NCI-H82 treated with DMSO at 0.1 percent for 48 hours (cell line): Measurements from ENCODE around the gene TMEM59L.

ENCODE experiments used
- DNase-seq: peaks from one replicate; lab custom pipeline; 2025; ENCODE audit not compliant: unreplicated experiment; lab: John Stamatoyannopoulos, UW

TMEM59L gene

DNA sequence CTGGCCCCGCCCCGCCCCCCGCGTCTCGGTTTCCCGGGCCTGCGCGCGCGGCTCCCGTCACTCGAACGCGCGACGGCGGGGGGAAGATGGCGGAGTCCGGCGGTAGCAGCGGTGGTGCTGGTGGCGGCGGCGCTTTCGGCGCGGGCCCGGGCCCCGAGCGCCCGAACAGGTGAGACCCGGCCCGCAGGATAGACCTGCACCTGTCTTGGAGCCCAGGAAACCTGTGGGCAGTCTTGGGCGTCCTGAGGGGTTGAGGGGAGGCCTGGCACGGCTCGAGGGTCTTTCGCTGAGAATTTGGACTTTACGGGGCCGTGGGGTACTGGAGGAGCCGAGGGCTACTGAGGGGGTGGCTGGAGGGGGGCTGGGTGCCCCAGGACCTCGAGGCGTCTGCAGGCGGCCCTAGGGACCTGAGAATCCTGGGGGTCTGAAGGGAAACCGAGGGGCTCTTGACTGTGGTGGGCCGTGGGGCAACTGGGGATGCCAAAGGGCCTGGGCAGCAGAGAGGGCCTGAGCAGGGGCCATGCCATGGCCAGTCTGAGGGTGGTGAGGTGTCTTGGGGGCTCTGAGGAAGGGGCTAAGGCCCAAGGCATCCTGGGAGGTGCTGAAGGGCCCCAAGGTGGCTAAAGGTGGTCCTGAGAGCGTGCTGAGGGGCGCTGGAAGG lies 24.4 kb downstream of the TMEM59L start, which contains the start of gene KLHL26:
Gene KLHL26, plus strand, starts transcription at position 60 of the 661 bp plus-strand sequence. Its CDS starts 27 bp downstream, at position 87.
- no peak for DNase-seq

GRCh38 chr19:18637673-18638630 lies 25.3 kb downstream of the TMEM59L start:
- no peak for DNase-seq

GRCh38 chr19:18639706-18640243 lies 27.1 kb downstream of the TMEM59L start:
- no peak for DNase-seq

DNA sequence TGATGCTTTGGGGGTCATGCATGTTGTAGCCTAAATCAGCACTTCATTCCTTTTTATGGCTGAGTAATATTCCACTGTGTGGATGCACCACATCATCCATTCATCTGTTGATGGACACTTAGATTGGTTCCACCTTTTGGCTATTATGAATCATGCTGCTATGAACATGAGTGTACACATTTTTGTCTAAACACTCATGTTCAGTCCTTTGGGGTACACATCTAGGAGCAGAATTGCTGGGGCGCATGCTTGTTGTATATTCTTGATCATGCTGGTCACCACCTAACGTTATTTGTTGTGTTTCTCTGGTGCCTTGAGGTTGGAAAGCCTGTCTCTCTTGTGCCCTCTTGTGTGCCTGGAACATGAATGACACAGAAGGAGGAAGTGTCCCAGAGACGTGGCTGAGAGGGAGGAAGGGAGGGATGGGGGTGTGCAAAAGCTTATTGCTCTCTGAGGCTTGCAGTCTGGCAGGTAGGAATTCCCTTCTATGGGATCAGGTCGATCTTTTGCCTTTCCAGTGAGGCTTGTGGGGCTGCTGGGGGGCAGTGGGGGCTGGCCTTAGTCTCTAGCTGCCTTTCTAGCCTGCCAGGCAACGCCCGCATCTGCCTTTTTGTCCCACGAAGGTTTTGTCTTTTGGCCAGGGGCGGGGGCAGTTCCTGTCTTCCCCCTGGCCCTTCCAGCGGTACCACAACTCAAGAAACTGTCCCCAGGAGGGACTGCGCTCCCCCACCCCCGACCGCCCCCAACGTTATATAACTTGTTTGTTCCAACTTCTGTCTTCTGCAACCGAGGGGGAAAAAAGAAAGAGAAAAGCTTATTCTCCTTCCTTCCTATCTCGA lies 31.7 kb downstream of the TMEM59L start:
- no peak for DNase-seq

GRCh38 chr19:18645035-18645511 lies 32.4 kb downstream of the TMEM59L start:
- no peak for DNase-seq

- no peak for DNase-seq
Measured at GRCh38 chr19:18646535-18647370, 34.1 kb downstream of the TMEM59L start.

GRCh38 chr19:18647371-18647767 lies 34.7 kb downstream of the TMEM59L start:
- DNase-seq, result no peak

GRCh38 chr19:18647807-18648206 lies 35.1 kb downstream of the TMEM59L start:
- DNase-seq, result no peak

DNA sequence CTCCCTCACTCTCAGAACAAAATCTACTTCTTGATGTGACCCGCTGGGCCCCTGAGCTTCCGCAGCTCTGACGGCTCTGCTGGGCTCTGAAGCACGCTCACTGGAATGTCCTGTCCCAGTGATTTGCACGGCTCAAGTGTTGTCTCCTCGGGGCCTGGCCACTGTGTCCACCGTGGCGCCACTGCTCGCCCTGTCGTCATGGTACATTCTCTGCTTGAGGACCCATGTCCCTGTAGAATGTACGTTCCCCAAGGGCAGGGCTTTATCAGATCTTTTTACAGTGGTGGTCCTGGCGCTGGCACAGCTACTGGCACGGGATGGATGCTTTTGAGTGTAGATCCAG lies 36.3 kb downstream of the TMEM59L start:
- no peak for DNase-seq

DNA sequence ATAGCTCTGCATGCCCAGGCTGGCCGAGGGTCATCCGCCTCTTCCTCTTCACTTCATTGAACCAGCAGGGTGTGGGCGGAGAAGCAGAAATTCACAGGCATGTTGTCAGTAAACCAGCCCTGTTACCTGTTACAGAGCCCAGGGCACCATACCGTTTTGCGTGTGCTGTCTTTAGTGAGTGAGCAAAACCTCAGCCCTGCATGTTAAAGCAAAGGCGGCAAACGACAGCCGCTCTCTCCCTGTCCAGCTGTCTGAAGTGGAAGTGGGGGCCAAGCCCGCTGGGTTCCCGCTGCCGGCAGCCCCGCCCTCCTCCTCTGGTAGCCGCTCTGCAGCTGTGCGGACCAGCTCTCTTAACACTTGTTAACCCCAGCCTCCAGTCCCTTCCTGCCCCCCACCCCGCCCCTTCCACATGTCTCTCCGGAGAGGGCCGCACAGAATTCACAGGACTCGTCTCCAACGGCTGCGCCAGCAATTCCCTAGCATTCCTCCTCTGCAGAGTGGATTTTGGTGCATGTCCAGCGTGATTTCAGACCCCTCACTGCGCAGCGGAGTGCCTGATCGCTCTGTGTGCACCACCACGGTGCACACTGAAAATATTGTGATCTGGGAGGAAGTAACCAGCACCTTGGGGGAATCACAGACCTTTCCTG lies 36.8 kb downstream of the TMEM59L start:
- DNase-seq, result no peak

DNA sequence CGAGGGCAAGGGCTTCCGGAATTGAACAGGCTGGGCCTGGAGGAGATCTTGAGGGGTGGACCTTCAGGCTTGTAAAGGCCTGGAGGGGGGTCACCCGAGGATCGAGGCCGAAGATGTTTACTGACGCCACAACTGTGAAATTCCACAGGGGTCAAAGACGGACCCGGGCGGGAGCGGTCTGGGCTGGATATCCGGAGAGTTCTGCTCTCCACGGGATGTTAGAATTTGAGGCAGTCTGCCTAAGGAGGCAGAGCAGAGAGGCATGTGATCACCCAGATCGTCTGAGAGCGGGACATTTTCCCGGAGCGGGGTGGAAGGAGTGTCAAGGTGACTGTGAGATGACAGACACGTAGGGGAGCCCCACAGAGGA lies 37.3 kb downstream of the TMEM59L start:
- no peak for DNase-seq

DNA sequence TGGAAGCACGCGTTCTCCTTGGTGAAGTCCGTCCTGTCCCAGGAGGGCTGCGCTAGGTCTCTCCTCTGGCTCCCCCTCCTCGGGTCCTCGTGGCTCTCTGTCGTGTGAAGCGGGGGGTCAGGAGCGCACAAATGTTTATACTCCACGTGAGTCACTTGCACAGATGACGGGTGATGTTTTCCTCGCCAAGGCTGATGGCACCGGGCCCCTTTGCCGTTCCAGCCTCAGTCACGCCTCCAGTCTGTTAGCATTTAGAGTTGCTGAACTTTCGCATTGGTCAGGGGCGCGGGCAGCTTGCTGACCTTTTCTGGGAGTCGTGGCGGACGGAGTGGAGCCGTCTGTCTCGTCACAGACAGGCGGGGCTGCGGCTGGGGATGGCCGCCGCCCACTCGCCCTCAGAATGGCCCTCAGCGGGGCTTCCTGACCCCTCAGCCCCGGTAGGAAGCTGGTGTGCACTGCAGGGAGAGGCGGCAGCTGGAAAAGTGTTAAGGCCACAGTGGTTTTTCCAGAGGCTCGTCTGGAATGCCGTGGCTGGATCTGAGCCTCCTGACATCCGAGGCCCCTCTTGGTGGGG lies 37.9 kb downstream of the TMEM59L start:
- no peak for DNase-seq

DNA sequence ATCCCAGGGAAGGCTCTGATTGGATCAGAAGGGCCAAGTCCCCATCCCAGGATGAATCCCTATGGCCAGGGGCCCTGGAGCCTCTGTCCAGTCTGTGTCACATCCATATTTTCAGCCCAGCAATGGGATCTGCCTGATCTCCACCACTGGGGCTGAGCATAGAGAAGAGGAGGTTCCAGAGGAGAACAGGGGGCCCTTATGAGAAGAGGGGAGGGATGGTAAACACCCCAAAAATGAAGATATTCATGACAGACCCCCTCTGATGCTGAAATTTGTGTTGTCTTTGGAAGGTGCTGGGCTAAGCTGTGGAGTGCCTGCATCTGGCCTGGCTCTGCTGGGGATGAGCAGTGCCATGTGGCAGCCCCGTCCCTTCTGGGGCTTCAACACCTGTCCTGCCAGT lies 38.6 kb downstream of the TMEM59L start:
- DNase-seq, result no peak

- DNase-seq, result no peak
Measured at GRCh38 chr19:18651733-18652132, 39.1 kb downstream of the TMEM59L start.

DNA sequence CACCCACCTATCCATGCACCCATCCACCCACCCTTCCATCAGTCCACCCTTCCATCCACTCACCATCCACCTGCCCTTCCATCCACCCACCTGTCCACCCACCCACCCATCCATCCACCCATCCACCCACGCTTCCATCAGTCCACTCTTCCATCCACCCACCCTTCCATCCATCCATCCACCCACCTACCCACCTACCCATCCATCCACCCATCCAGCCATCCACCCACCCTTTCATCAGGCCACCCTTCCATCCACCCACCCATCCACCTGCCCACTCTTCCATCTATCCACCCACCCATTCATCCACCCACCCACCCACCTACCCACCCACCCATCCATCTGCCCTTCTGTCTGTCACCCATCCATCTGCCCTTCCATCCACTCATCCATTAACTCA lies 41.2 kb downstream of the TMEM59L start:
- DNase-seq, result no peak

DNA sequence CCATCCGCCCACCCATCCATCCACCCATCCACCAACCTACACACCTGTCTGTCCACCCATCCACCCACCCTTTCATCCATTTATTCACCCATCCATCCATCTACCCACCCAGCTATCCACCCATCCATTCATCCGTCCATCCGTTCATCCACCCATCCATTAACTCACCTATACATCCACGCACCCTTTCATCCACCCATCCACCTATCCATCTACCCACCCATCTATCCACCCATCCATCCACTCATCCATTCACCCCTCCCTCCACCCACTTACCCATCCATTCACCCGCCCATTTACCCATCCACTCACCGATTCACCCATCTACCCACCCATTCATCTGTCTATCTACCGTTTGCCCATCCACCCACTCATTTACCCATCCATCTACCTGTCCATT lies 41.8 kb downstream of the TMEM59L start:
- no peak for DNase-seq

DNA sequence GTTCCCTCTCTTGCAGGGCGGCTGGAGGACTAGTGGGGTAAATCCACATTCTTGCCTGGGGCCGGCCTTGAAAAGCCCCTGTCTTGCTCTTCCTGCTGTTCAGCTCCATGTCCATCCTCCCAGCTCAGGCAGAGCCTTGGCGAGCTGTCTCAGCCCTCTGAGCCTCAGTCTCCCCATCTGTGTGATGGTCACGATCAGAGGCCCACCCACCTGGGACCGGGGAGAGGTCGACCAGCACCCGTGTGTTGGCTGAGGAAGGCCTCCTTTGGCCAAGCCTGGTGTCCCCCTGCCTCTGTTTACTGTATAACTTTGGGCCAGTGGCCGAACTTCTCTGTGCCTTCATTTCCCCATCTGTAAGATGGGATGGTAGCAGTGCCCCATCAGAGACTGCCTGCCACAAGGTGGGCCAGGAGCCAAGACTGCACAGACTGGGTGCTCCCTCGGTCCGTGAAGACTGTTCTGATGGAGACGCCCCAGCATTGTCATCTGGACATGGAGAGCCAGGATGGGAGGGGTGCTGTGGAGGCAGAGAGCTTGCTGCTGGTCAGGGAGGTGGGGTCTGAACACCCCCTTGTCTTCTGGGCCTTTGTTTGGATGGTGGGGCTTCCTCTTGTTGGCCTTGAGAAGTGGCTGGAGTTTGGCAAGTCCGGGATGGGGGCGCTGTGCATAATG lies 42.6 kb downstream of the TMEM59L start:
- DNase-seq, result no peak

GRCh38 chr19:18656337-18657086 lies 43.8 kb downstream of the TMEM59L start:
- DNase-seq, result no peak
